SU-DHL-6 (cell line): Measurements from ENCODE around the gene SRXN1.

ENCODE experiments used
- H2AFZ ChIP-seq: fragments of 200-600 bp; sonication (generic); 2 replicates; pipeline ENCODE4 v1.6.1; 2014; ENCODE audit warnings: low read depth, mild to moderate bottlenecking, moderate library complexity, mixed read lengths, antibody characterized with exemption, low read length; ENCODE audit not compliant: severe bottlenecking
- H3F3A ChIP-seq: fragments of 200-600 bp; shearing (Covaris generic); 2 replicates; pipeline ENCODE4 v1.6.0; 2016; ENCODE audit warnings: antibody characterized with exemption, mild to moderate bottlenecking; ENCODE audit not compliant: insufficient read depth
- H3K27ac ChIP-seq: fragments of 200-600 bp; sonication (generic); 2 replicates; pipeline ENCODE4 v1.5.1; 2016; ENCODE audit warnings: low read depth, mild to moderate bottlenecking, low read length, moderate library complexity, mixed read lengths
- H3K27me3 ChIP-seq: fragments of 200-600 bp; sonication (generic), shearing (Covaris generic); 2 replicates; pipeline ENCODE4 v1.6.0; 2014; ENCODE audit warnings: mild to moderate bottlenecking, low read length
- H3K36me3 ChIP-seq: fragments of 200-600 bp; sonication (generic); 2 replicates; pipeline ENCODE4 v1.6.1; 2014; ENCODE audit warnings: mild to moderate bottlenecking, low read length, mixed read lengths
- H3K4me2 ChIP-seq: fragments of 300-600, 200-600 bp; shearing (Covaris generic), sonication (generic); 2 replicates; pipeline ENCODE4 v1.6.0; 2014; ENCODE audit warnings: low read length, low read depth, mild to moderate bottlenecking; ENCODE audit not compliant: poor library complexity, severe bottlenecking
- H3K4me3 ChIP-seq: fragments of 200-600 bp; sonication (generic); 2 replicates; pipeline ENCODE4 v1.5.1; 2014; ENCODE audit warnings: antibody characterized with exemption, low read length, mild to moderate bottlenecking, mixed read lengths; ENCODE audit not compliant: insufficient read depth, poor library complexity, severe bottlenecking
- H3K79me2 ChIP-seq: fragments of 200-600 bp; sonication (generic); 2 replicates; pipeline ENCODE4 v1.6.1; 2014; ENCODE audit warnings: mild to moderate bottlenecking, low read length, moderate library complexity; ENCODE audit not compliant: insufficient read depth
- H3K9ac ChIP-seq: fragments of 200-600 bp; sonication (generic); 2 replicates; pipeline ENCODE4 v1.7.0; 2014; ENCODE audit warnings: mild to moderate bottlenecking, low read length
- H3K9me2 ChIP-seq: fragments of 200-600 bp; sonication (generic); replicated peaks from 2 replicates; pipeline ENCODE4 v1.6.1; 2014; ENCODE audit warnings: low read length; ENCODE audit not compliant: insufficient read depth
- H3K9me3 ChIP-seq: fragments of 200-600 bp; sonication (generic); 2 replicates; pipeline ENCODE4 v1.6.1; 2014; ENCODE audit warnings: low read length, mixed read lengths; ENCODE audit not compliant: insufficient read depth
- H4K20me1 ChIP-seq: fragments of 200-600 bp; sonication (generic); 2 replicates; pipeline ENCODE4 v1.6.1; 2014; ENCODE audit warnings: low read depth, mild to moderate bottlenecking, antibody characterized with exemption, low read length, moderate library complexity, mixed read lengths
- CTCF ChIP-seq: fragments of 200-600 bp; sonication (generic); IDR thresholded peaks from one replicate; pipeline ENCODE4 v1.5.1; 2017; ENCODE audit warnings: antibody characterized with exemption, mild to moderate bottlenecking, low read length, moderate library complexity; ENCODE audit not compliant: insufficient read depth, poor library complexity, severe bottlenecking
- EZH2phosphoT487 ChIP-seq: fragments of 200-600 bp; sonication (generic), shearing (Covaris generic); conservative IDR thresholded peaks from 2 replicates; pipeline ENCODE4 v1.6.1; 2018; ENCODE audit warnings: mild to moderate bottlenecking, antibody characterized with exemption, low read length, moderate library complexity, mixed read lengths

Gene SRXN1

GRCh38 chr20:635893-636338 is 17.1 kb downstream of the SRXN1 start:
- Histone ChIP-seq H3K4me3 (no peak overlapping the region), H2AFZ (no peak overlapping the region), H4K20me1 (no peaks in the 10 kb centered on the region; the same call in 1 of the 2 replicates), H3K9me2 (no peaks in the 10 kb centered on the region), H3K36me3 (no peaks in the 10 kb centered on the region), H3K79me2 (no peaks in the 10 kb centered on the region), H3K9ac (no peak overlapping the region), H3K27ac (no peak overlapping the region), H3K27me3 (no peaks in the 10 kb centered on the region), H3K9me3 (no peaks in the 10 kb centered on the region), H3F3A (no peaks in the 10 kb centered on the region), H3K4me2 (no peak overlapping the region)
- no peak for TF ChIP-seq CTCF
- TF ChIP-seq EZH2phosphoT487: no peak

DNA sequence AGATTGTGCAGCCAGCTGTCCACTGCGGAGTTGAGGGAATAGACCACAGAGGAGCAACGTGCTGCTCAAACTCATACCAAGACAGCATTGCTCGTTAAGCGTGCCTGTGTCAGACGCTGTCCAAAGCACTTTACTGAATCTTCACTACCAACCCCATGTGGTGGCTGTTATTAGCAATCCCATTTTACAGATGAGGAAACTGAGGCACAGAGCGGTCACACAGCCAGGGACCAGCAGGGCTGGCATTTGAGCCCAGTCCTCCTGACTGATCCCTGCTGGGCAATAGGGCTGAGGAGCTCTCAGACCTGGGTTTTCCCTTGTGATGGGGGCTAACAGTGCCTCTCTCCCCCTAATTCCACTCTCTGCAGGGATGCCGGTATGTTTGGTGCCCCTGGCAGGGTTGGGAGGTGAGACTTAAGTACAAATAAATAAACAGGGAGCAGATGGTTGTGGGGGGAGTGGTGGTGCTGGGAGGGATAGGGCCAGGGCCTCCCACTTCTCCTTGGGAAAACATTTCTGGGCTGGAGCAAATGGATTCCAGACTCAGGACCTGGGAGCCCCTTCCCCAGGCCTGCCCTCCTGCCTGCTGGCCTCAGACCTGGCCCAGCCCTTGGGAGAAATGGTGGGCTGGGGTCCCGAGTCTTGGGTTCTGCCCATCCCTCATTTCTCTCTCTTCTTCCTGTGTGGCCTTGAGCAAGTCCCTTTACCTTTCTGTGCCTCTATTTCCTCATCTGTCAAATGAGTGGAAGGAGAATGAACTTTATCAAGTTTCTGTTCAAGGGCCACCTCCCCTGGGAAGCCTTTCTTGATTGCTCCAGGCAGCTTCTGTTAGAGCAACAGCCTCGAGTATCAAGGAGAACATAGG is 17.7 kb downstream of the SRXN1 start:
- Histone ChIP-seq H3K4me3 (no peak overlapping the region), H4K20me1 (no peaks in the 10 kb centered on the region; the same call in 1 of the 2 replicates), H3K9me2 (no peaks in the 10 kb centered on the region), H3K27ac (no peak overlapping the region), H3K9me3 (no peaks in the 10 kb centered on the region), H3F3A (no peaks in the 10 kb centered on the region), H3K4me2 (no peak overlapping the region), H3K36me3 (no peaks in the 10 kb centered on the region), H2AFZ (no peak overlapping the region), H3K9ac (no peak overlapping the region), H3K79me2 (no peaks in the 10 kb centered on the region), H3K27me3 (no peaks in the 10 kb centered on the region)
- TF ChIP-seq EZH2phosphoT487 (no peak), CTCF (no peak)

DNA sequence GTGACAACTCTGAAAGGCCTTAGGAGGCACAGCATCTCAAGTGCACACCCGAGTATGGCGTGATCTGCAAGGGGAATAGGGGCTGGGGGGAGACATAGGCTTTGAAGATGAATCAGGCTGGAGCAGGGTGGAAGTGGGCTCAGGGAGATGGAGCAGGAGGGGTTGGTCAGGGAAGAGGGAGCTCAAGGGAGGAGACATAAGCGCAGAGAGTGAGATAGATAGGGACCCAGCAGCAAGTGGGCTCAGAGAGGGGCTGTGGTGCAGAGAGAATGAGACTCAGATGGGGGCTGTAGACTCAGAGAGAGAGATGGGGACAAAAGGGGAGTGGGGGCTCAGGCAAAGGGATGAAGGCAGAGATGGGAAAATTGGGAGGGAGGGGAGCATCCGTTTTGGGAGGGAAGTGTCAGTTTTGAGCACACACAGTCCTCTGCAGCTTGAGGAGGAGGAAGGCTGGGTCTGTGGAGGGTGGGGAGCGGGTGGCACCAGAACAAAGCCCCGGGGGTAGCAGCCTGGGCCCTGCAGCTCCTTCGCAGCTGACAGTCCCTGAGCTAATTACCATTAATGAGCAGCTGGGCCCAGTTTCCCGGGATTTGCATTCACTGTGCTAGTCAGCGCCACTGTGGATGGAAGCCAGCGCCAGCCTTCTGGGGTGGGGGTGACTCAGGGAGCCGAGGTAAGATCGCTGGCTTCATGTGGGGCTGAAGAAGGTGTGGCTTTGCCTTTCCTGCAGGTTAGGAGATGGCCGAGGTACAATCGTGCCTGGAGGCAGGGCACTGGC is 18.7 kb downstream of the SRXN1 start:
- H3K27ac ChIP-seq: no peak overlapping the region
- H3K36me3 ChIP-seq: no peaks in the 10 kb centered on the region
- no peaks in the 10 kb centered on the region for H3K9me2 ChIP-seq
- no peak overlapping the region for H2AFZ ChIP-seq
- no peak for TF ChIP-seq CTCF
- TF ChIP-seq EZH2phosphoT487: no peak
- H4K20me1 ChIP-seq: no peaks in the 10 kb centered on the region; the same call in 1 of the 2 replicates
- no peak overlapping the region for H3K4me2 ChIP-seq
- no peaks in the 10 kb centered on the region for H3F3A ChIP-seq
- H3K4me3 ChIP-seq: no peak overlapping the region
- H3K27me3 ChIP-seq: no peaks in the 10 kb centered on the region
- no peak overlapping the region for H3K9ac ChIP-seq
- no peaks in the 10 kb centered on the region for H3K9me3 ChIP-seq
- H3K79me2 ChIP-seq: no peaks in the 10 kb centered on the region
